AML-193 (cell line): ENCODE results near the gene COPA.
A peak's percentile ranks its signal among the peaks of the same experiment; 100 is the strongest.
"Not testable (repeated sequence)": the region's sequence is repeated elsewhere in the genome, so short reads cannot be mapped to it uniquely, and the experiment has no call there.

Experiments
- DNase-seq, 2 experiments: peaks; one replicate each; lab custom pipeline; 2025; lab: John Stamatoyannopoulos, UW

Gene COPA

GRCh38 chr1:160342953-160343869 lies at the start of gene COPA, which contains the start of gene NCSTN:
Gene COPA, minus strand, starts transcription at chr1:160343250. Its CDS starts 80 bp downstream, at chr1:160343170.
Gene NCSTN, plus strand, starts transcription at chr1:160343383. Its CDS starts 14 bp downstream, at chr1:160343397.
- peak; percentile 72 to 80 for DNase-seq

- DNase-seq = not testable (repeated sequence)
Observed at GRCh38 chr1:160388406-160388805, 45.4 kb upstream of the COPA start.

GRCh38 chr1:160384812-160385211 lies 41.8 kb upstream of the COPA start:
- not testable (repeated sequence) for DNase-seq

GRCh38 chr1:160377585-160378206 lies 34.6 kb upstream of the COPA start:
- no peak for DNase-seq

- peak; percentile 74 to 76 for DNase-seq
Observed at GRCh38 chr1:160376525-160377131, 33.6 kb upstream of the COPA start.

- DNase-seq = peak in 1 of 2 experiments; percentile 13
Observed at GRCh38 chr1:160375788-160376524, 32.9 kb upstream of the COPA start.

- no peak for DNase-seq
Observed at GRCh38 chr1:160374306-160375110, 31.5 kb upstream of the COPA start.

- peak; percentile 9 to 26 for DNase-seq
Observed at GRCh38 chr1:160373696-160374095, 30.6 kb upstream of the COPA start.

GRCh38 chr1:160371756-160372155 lies 28.7 kb upstream of the COPA start:
- no peak for DNase-seq

- DNase-seq = no peak
Observed at GRCh38 chr1:160371346-160371631, 28.2 kb upstream of the COPA start.

GRCh38 chr1:160370561-160371345 lies 27.7 kb upstream of the COPA start:
- DNase-seq = no peak

GRCh38 chr1:160369087-160369486 lies 26.0 kb upstream of the COPA start:
- DNase-seq = no peak

GRCh38 chr1:160367934-160368923 lies 25.2 kb upstream of the COPA start:
- no peak for DNase-seq

- no peak for DNase-seq
Observed at GRCh38 chr1:160367516-160367900, 24.5 kb upstream of the COPA start.

- DNase-seq = no peak
Observed at GRCh38 chr1:160366731-160367515, 23.9 kb upstream of the COPA start, which contains the start of gene NHLH1. Gene NHLH1, plus strand, starts transcription at chr1:160367071. Its CDS starts 3,661 bp downstream, at chr1:160370732.

- no peak for DNase-seq
Observed at GRCh38 chr1:160365325-160365724, 22.3 kb upstream of the COPA start.

- no peak for DNase-seq
Observed at GRCh38 chr1:160363951-160364735, 21.1 kb upstream of the COPA start.

- DNase-seq = no peak
Observed at GRCh38 chr1:160363010-160363409, 20.0 kb upstream of the COPA start.
